Bone marrow (tissue), 2 donors: ENCODE results near the gene COX5A.
A peak's percentile ranks its signal among the peaks of the same experiment; 100 is the strongest.

Experiments
- DNase-seq, 2 donors: peaks; one replicate each; lab custom pipeline; 2025; lab: John Stamatoyannopoulos, UW

COX5A gene

GRCh38 chr15:74870436-74871215 lies 67.2 kb downstream of the COX5A start:
- peak in 1 of 2 donors; percentile 25 for DNase-seq
